Naive thymus-derived CD4-positive, alpha-beta T cell (primary cell): ENCODE data around the gene TXNL1. TPM values are rescaled to one million over a fixed set of nuclear protein-coding genes. Genes with fewer than 3 reads are reported as not detected.

Source experiments
- ATAC-seq: fragments of 150-1000 bp; cut with Tn5 transposase; 2 replicates; pipeline ENCODE4 v1.10.0; 2021; ENCODE audit warnings: mild to moderate bottlenecking, moderate library complexity
- CTCF ChIA-PET: fragments of 350-600 bp; sonication (Branson Sonifier 250); formaldehyde crosslinking; loops from one replicate; lab custom pipeline; 2021; ENCODE audit warnings: antibody characterized with exemption; lab: Charles Lee
- POLR2A ChIA-PET: fragments of 350-600 bp; sonication (Branson Sonifier 250); formaldehyde crosslinking; loops from one replicate; lab custom pipeline; 2021; ENCODE audit warnings: antibody characterized with exemption, inconsistent platforms; lab: Charles Lee
- DNase-seq, 9 donors: peaks; one replicate each; pipeline versions ENCODE4 v3.0.0 to v3.0.0-alpha.2; 2020 to 2022; ENCODE audit warnings: mixed read lengths in 1 of 9
- H3K27ac ChIP-seq: one replicate; pipeline ENCODE4 v1.7.0; 2013; ENCODE audit warnings: mild to moderate bottlenecking, low read depth, low read length, moderate library complexity
- H3K27me3 ChIP-seq, 2 donors: one replicate each; pipeline ENCODE4 v1.7.0; 2013; ENCODE audit warnings: low read length in 2 of 2, mild to moderate bottlenecking in 2 of 2, moderate library complexity in 2 of 2; ENCODE audit not compliant: control insufficient read depth in 2 of 2, insufficient read depth in 2 of 2
- H3K36me3 ChIP-seq, 3 experiments: 1 replicate in 2 of 3; 2 replicates in 1 of 3; pipeline ENCODE4 v1.7.0; 2013; ENCODE audit warnings: low read length in 3 of 3, mild to moderate bottlenecking in 3 of 3, moderate library complexity in 1 of 3; ENCODE audit not compliant: insufficient read depth in 3 of 3, control insufficient read depth in 2 of 3
- H3K4me1 ChIP-seq, 2 donors: one replicate each; pipeline ENCODE4 v1.7.0; 2013; ENCODE audit warnings: low read length in 2 of 2, mild to moderate bottlenecking in 2 of 2, moderate library complexity in 1 of 2; ENCODE audit not compliant: control insufficient read depth in 2 of 2, insufficient read depth in 2 of 2
- H3K4me3 ChIP-seq: 2 replicates; pipeline ENCODE4 v1.7.0; 2013; ENCODE audit warnings: mild to moderate bottlenecking, low read length
- H3K9me3 ChIP-seq, 3 experiments: 1 replicate in 2 of 3; 2 replicates in 1 of 3; pipeline ENCODE4 v1.7.0; 2013; ENCODE audit warnings: low read length in 3 of 3; ENCODE audit not compliant: control insufficient read depth in 2 of 3
- H3K27ac Mint-ChIP-seq, 9 donors: one replicate each; pipeline ENCODE4 v1.8.0; 2020 to 2022; ENCODE audit warnings: mixed read lengths in 9 of 9, mild to moderate bottlenecking in 8 of 9, moderate library complexity in 5 of 9, inconsistent platforms in 2 of 9
- H3K27me3 Mint-ChIP-seq, 5 donors: one replicate each; pipeline ENCODE4 v1.8.0; 2021 to 2022; ENCODE audit warnings: mixed read lengths in 5 of 5, mild to moderate bottlenecking in 1 of 5
- H3K36me3 Mint-ChIP-seq, 5 donors: one replicate each; pipeline ENCODE4 v1.8.0; 2020 to 2022; ENCODE audit warnings: mixed read lengths in 5 of 5, mild to moderate bottlenecking in 3 of 5, inconsistent platforms in 1 of 5
- H3K4me1 Mint-ChIP-seq, 7 donors: one replicate each; pipeline ENCODE4 v1.8.0; 2020 to 2022; ENCODE audit warnings: mixed read lengths in 7 of 7, mild to moderate bottlenecking in 3 of 7, inconsistent platforms in 1 of 7
- H3K4me3 Mint-ChIP-seq, 10 donors: one replicate each; pipeline ENCODE4 v1.8.0; 2020 to 2022; ENCODE audit warnings: mild to moderate bottlenecking in 10 of 10, mixed read lengths in 10 of 10, moderate library complexity in 6 of 10, inconsistent platforms in 2 of 10
- H3K9me3 Mint-ChIP-seq, 11 donors: one replicate each; pipeline ENCODE4 v1.8.0; 2020 to 2022; ENCODE audit warnings: mixed read lengths in 11 of 11, mild to moderate bottlenecking in 4 of 11, inconsistent platforms in 1 of 11, moderate library complexity in 1 of 11
- intact Hi-C, 2 donors: fragments of 100-400 bp; cut with micrococcal nuclease; formaldehyde crosslinking; loops; one replicate each; pipeline ENCODE4 v1.15.1; 2023
- polyA plus RNA-seq, 2 donors: library from polyadenylated mRNA; unstranded; fragments of 300-500 nt; fragmentation: Illumina TruSeq; gene quantifications; one replicate each; pipeline ENCODE4 v1.2.3, GENCODE V29; 2021
- total RNA-seq, 6 experiments: library from RNA in 5 of 6; stranded (reverse) in 5 of 6; gene quantifications; 1 replicate in 5 of 6; 2 replicates in 1 of 6; pipeline ENCODE4 v1.2.3 and lab custom pipeline; 2021 to 2026

TXNL1 gene
- total and polyA plus RNA-seq, 7 experiments from 2014 or later, result 32.4 to 65.5 (median 44.3) TPM

GRCh38 chr18:56647951-56648893, 9.8 kb upstream of the TXNL1 start:
- H3K36me3 Mint-ChIP-seq, result peaks cover 0 to 9% (median 5%) of the 10 kb centered on the region in 5 donors
- no peak overlapping the region for H3K4me3 ChIP-seq
- H3K27me3 Mint-ChIP-seq, result no peaks in the 10 kb centered on the region
- peak overlapping the region in 1 of 9 donors; percentile 71 for H3K27ac Mint-ChIP-seq
- ATAC-seq, result no peak
- CTCF ChIA-PET, result interaction anchor here (0.9 to 1.2 kb wide), 2 partner anchors 8 to 61 kb away, joined by 3 to 5 read pairs; no protein-coding TSS in a partner anchor
- no peaks in the 10 kb centered on the region for H3K36me3 ChIP-seq
- H3K27ac ChIP-seq, result no peak overlapping the region
- peaks cover 13 to 52% (median 28%) of the 10 kb centered on the region in 7 donors for H3K4me1 Mint-ChIP-seq
- intact Hi-C loops, result no loop called here
- peaks cover 0 to 6% (median 0%) of the 10 kb centered on the region in 11 donors for H3K9me3 Mint-ChIP-seq
- H3K4me1 ChIP-seq, result peaks cover 16 to 21% of the 10 kb centered on the region in 2 donors
- H3K9me3 ChIP-seq, result no peaks in the 10 kb centered on the region
- no peaks in the 10 kb centered on the region for H3K27me3 ChIP-seq
- POLR2A ChIA-PET, result interaction anchor here (0.5 to 2.2 kb wide), 2 partner anchors 10 to 1855 kb away, joined by 3 to 11 read pairs; partner anchors contain the start of gene TXNL1
- no peak overlapping the region for H3K4me3 Mint-ChIP-seq
- DNase-seq, result no peak

GRCh38 chr18:56647071-56647470, 8.7 kb upstream of the TXNL1 start:
- Histone ChIP-seq H3K4me3 (no peak overlapping the region), H3K36me3 (no peaks in the 10 kb centered on the region), H3K27me3 (no peaks in the 10 kb centered on the region), H3K4me1 (peaks cover 6 to 11% of the 10 kb centered on the region in 2 donors), H3K27ac (no peak overlapping the region), H3K9me3 (no peaks in the 10 kb centered on the region)
- peak overlapping the region in 1 of 9 donors; percentile 30 for H3K27ac Mint-ChIP-seq
- ATAC-seq (no peak), DNase-seq (no peak)
- H3K27me3 Mint-ChIP-seq, result no peaks in the 10 kb centered on the region
- intact Hi-C loops, result no loop called here
- peaks cover 0 to 6% (median 0%) of the 10 kb centered on the region in 11 donors for H3K9me3 Mint-ChIP-seq
- POLR2A ChIA-PET, result interaction anchor here (2.2 kb wide), 1 partner anchor 8 kb away, joined by 11 read pairs; the partner anchor contains the start of gene TXNL1
- H3K36me3 Mint-ChIP-seq, result peaks cover 0 to 9% (median 5%) of the 10 kb centered on the region in 5 donors
- H3K4me1 Mint-ChIP-seq, result peaks cover 11 to 43% (median 18%) of the 10 kb centered on the region in 7 donors
- CTCF ChIA-PET, result interaction anchor here (1.2 kb wide), 1 partner anchor 62 kb away, joined by 5 read pairs; no protein-coding TSS in a partner anchor
- peak overlapping the region in 1 of 10 donors; percentile 26 for H3K4me3 Mint-ChIP-seq

DNA sequence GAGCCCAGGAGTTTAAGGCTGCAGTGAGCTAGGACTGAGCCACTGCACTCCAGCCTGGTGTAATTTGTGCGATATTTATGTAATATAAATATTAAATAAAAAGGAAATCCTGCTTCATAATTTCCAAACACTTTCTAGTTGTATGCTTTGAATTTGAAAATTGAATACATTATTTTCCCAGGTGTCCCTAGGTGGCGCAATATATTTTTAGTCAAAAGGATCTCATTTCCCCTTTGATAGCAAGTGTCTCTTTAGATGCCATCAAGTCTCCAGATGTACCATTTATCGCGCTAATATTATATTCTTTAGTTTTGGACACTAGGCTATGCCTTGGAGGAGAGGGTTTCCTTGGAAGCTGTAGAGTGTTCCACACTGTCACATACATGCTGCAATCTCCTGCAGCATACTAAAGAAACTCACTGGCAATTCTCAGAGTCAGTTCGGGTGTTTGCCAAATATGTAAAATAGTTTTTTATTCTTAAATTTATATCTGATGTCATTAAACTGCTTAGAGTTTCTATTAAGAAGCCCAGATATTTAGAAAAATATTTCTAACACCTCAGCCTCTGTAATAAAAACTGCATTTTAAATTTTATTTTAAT, 7.1 kb upstream of the TXNL1 start:
- Histone ChIP-seq H3K36me3 (no peaks in the 10 kb centered on the region), H3K27ac (no peak overlapping the region), H3K4me3 (no peak overlapping the region), H3K27me3 (no peaks in the 10 kb centered on the region), H3K4me1 (peaks cover 0 to 2% of the 10 kb centered on the region in 2 donors), H3K9me3 (no peaks in the 10 kb centered on the region)
- CTCF ChIA-PET, result interaction anchor here (0.5 to 1.3 kb wide), 4 partner anchors 8 to 254 kb away, joined by 3 to 4 read pairs (median 3); no protein-coding TSS in a partner anchor
- H3K9me3 Mint-ChIP-seq, result peaks cover 0 to under 1% (median 0%) of the 10 kb centered on the region in 11 donors
- H3K4me1 Mint-ChIP-seq, result peaks cover 3 to 34% (median 7%) of the 10 kb centered on the region in 7 donors
- H3K4me3 Mint-ChIP-seq, result no peak overlapping the region
- POLR2A ChIA-PET, result no interaction called here
- ATAC-seq (peak; percentile 67), DNase-seq (peak in 6 of 9 donors; percentile 21 to 46 (median 28))
- intact Hi-C loops, result loop anchor here in 1 of 2 donors (1.0 kb wide), 2 partner anchors 64 to 916 kb away; no protein-coding TSS in a partner anchor
- H3K27me3 Mint-ChIP-seq, result no peaks in the 10 kb centered on the region
- H3K27ac Mint-ChIP-seq, result no peak overlapping the region
- peaks cover 0 to 12% (median 5%) of the 10 kb centered on the region in 5 donors for H3K36me3 Mint-ChIP-seq

- intact Hi-C loops, result no loop called here
These were observed 5.0 kb upstream of the TXNL1 start for GRCh38 chr18:56643381-56643780.

DNA sequence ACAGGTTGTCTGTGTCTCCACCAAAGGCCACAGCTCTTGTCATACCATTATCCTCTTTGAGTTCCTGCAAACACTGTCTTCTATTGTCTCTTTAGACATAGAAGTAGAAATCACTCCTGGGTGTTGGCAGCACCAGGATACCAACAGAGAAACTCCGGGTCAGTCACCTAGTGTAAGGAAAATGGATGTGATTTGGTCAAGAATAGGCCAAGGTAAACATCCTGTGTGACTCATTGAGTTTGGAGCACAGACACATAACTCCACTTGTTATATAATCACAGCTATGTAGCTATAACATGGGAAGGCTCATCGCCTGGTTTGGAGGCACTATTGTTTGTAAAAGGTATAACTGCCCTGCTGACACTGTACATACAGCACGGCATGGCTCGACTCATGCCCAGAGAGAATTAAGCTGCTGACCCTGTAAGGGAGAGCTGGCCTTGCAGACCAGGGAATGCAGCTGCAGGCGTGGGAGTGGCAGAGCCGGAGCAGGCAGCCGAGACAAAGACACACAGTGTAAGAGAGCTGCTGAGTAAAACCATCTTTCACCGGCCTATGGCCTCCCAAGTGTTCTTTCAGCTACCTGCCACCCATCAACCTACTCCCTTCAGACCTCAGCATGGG, 3.4 kb upstream of the TXNL1 start:
- POLR2A ChIA-PET, result interaction anchor here (5.5 kb wide), 1 partner anchor 9 kb away, joined by 68 read pairs; the partner anchor contains the start of gene WDR7
- H3K36me3 Mint-ChIP-seq, result peaks cover 0 to 9% (median 7%) of the 10 kb centered on the region in 5 donors
- DNase-seq (no peak), ATAC-seq (no peak)
- no peak overlapping the region for H3K27ac Mint-ChIP-seq
- H3K9me3 Mint-ChIP-seq, result peaks cover 0 to 13% (median 2%) of the 10 kb centered on the region in 11 donors
- Histone ChIP-seq H3K36me3 (peaks cover 0 to 4% (median 0%) of the 10 kb centered on the region in 3 experiments), H3K27me3 (no peaks in the 10 kb centered on the region), H3K27ac (no peak overlapping the region), H3K9me3 (no peaks in the 10 kb centered on the region), H3K4me1 (peaks cover 4 to 11% of the 10 kb centered on the region in 2 donors), H3K4me3 (no peak overlapping the region)
- H3K4me1 Mint-ChIP-seq, result peaks cover 16 to 27% (median 20%) of the 10 kb centered on the region in 7 donors
- CTCF ChIA-PET, result no interaction called here
- intact Hi-C loops, result no loop called here
- H3K27me3 Mint-ChIP-seq, result no peaks in the 10 kb centered on the region
- H3K4me3 Mint-ChIP-seq, result no peak overlapping the region

More at GRCh38 chr18:56643381-56643780, 5.0 kb upstream of the TXNL1 start:
- Histone ChIP-seq H3K36me3 (no peaks in the 10 kb centered on the region), H3K27me3 (no peaks in the 10 kb centered on the region), H3K27ac (no peak overlapping the region), H3K9me3 (no peaks in the 10 kb centered on the region), H3K4me3 (no peak overlapping the region), H3K4me1 (peaks cover 0 to 6% of the 10 kb centered on the region in 2 donors)
- DNase-seq (no peak), ATAC-seq (no peak)
- Mint-ChIP-seq H3K9me3 (peaks cover 0 to 10% (median 0%) of the 10 kb centered on the region in 11 donors), H3K27ac (no peak overlapping the region), H3K36me3 (peaks cover 0 to 12% (median 9%) of the 10 kb centered on the region in 5 donors), H3K27me3 (no peaks in the 10 kb centered on the region), H3K4me3 (no peak overlapping the region), H3K4me1 (peaks cover 9 to 33% (median 11%) of the 10 kb centered on the region in 7 donors)
- ChIA-PET POLR2A (no interaction called here), CTCF (interaction anchor here (0.8 to 1.0 kb wide), 2 partner anchors 9 to 66 kb away, joined by 3 read pairs; no protein-coding TSS in a partner anchor)
